Neural progenitor cell (in vitro differentiated cells): ENCODE results near the gene FSCB. TPM values are rescaled to one million over a fixed set of nuclear protein-coding genes. Genes with fewer than 3 reads are reported as not detected.

Source experiments
- DNase-seq: peaks from one replicate; pipeline ENCODE4 v3.0.0-alpha.2; 2016; ENCODE audit warnings: low spot score
- H2AFZ ChIP-seq: fragments of 200-600 bp; sonication (generic); replicated peaks from 2 replicates; pipeline ENCODE4 v1.6.1; 2016; ENCODE audit warnings: antibody characterized with exemption
- H3F3A ChIP-seq: fragments of 200-600 bp; sonication (generic); 2 replicates; pipeline ENCODE4 v1.6.1; 2016; ENCODE audit warnings: antibody characterized with exemption, low read depth
- H3K27ac ChIP-seq: fragments of 200-600 bp; sonication (generic); 2 replicates; pipeline ENCODE4 v1.5.1; 2016; ENCODE audit warnings: mild to moderate bottlenecking
- H3K27me3 ChIP-seq: fragments of 200-600 bp; sonication (generic); 2 replicates; pipeline ENCODE4 v1.6.1; 2016; ENCODE audit warnings: mild to moderate bottlenecking, moderate library complexity
- H3K36me3 ChIP-seq: fragments of 200-600 bp; sonication (generic); 2 replicates; pipeline ENCODE4 v1.5.1; 2016
- H3K4me1 ChIP-seq: fragments of 200-600 bp; sonication (generic); 2 replicates; pipeline ENCODE4 v1.6.1; 2016; ENCODE audit warnings: mixed run types
- H3K4me2 ChIP-seq: fragments of 200-600 bp; sonication (generic); 2 replicates; pipeline ENCODE4 v1.6.1; 2016
- H3K4me3 ChIP-seq: fragments of 200-600 bp; sonication (generic); 2 replicates; pipeline ENCODE4 v1.5.1; 2016
- H3K79me2 ChIP-seq: fragments of 200-600 bp; sonication (generic); 2 replicates; pipeline ENCODE4 v1.6.1; 2016; ENCODE audit warnings: low read depth
- H3K9ac ChIP-seq: fragments of 200-600 bp; sonication (generic); 2 replicates; pipeline ENCODE4 v1.6.1; 2016
- H3K9me3 ChIP-seq: fragments of 200-600 bp; sonication (generic); 2 replicates; pipeline ENCODE4 v1.5.1; 2016; ENCODE audit warnings: low read depth
- H4K20me1 ChIP-seq: fragments of 200-600 bp; sonication (generic); 2 replicates; pipeline ENCODE4 v1.6.1; 2016; ENCODE audit warnings: low read depth
- H3K27ac Mint-ChIP-seq: 3 replicates; pipeline ENCODE4 v1.8.0; 2021; ENCODE audit warnings: mixed read lengths
- H3K27me3 Mint-ChIP-seq: 2 replicates; pipeline ENCODE4 v1.8.0; 2022; ENCODE audit warnings: low read depth, mild to moderate bottlenecking, inconsistent platforms, moderate library complexity, mixed read lengths; ENCODE audit not compliant: insufficient read depth
- H3K36me3 Mint-ChIP-seq: 3 replicates; pipeline ENCODE4 v1.8.0; 2021; ENCODE audit warnings: mixed read lengths
- H3K4me1 Mint-ChIP-seq: 3 replicates; pipeline ENCODE4 v1.8.0; 2021; ENCODE audit warnings: mixed read lengths
- H3K4me3 Mint-ChIP-seq: 3 replicates; pipeline ENCODE4 v1.8.0; 2021; ENCODE audit warnings: mild to moderate bottlenecking, moderate library complexity, mixed read lengths
- H3K9me3 Mint-ChIP-seq: 3 replicates; pipeline ENCODE4 v1.8.0; 2020; ENCODE audit warnings: mixed read lengths
- EZH2 ChIP-seq: fragments of 200-600 bp; sonication (generic); IDR thresholded peaks from 2 replicates; pipeline ENCODE4 v1.6.1; 2017; ENCODE audit warnings: antibody characterized with exemption, mild to moderate bottlenecking, moderate library complexity
- EZH2phosphoT487 ChIP-seq: fragments of 200-600 bp; sonication (generic); IDR thresholded peaks from 2 replicates; pipeline ENCODE4 v1.6.1; 2017; ENCODE audit warnings: antibody characterized with exemption
- total RNA-seq: library from RNA; depleted of rRNA; stranded (reverse); fragments of >200 nt; gene quantifications from 2 replicates; pipeline ENCODE4 v1.2.3, GENCODE V29; 2015; ENCODE audit warnings: low replicate concordance
- TF ChIP-seq, protein P1 (sequence below): fragments of 200-600 bp; sonication (generic); IDR thresholded peaks from 2 replicates; pipeline ENCODE4 v1.5.1; 2017; ENCODE audit warnings: antibody characterized with exemption, mild to moderate bottlenecking

Gene FSCB
- total RNA-seq, 1 donor from 2014 or later, result not detected

DNA sequence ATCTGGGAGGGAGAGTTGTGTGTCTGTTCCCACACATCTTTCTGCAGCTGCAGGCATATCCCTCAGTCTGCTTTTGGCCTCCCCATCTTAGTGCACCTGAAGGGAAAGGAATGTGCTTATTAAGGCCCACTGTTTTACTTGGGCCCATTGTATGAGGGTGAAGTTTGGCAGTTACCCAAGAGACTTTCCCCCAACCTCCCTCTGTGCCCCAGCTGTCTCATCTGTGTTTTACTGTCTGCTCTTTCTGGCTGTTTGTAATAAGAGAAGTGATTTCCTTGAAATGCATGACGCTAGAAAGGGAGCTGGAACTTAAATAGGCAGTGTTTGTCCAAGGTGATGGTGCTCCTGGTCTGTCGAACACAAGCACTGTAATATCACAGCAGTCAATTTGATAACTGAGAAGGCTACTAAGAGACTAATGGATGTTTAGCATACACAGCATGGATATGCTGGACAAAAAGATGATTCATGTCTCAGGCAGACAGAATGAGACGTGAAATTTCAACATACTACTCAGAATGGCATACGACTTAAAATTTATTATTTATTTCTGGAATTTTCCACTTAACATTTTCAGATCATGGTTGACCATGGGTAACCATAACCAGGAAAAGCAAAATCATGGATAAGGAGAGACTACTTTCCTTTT is 43.6 kb downstream of the FSCB start:
- no peak overlapping the region for H3K4me3 ChIP-seq
- no peak overlapping the region for H3K27ac Mint-ChIP-seq
- no peaks in the 10 kb centered on the region for H3K36me3 ChIP-seq
- no peak for DNase-seq
- no peaks in the 10 kb centered on the region for H3K27me3 Mint-ChIP-seq
- H3K4me1 ChIP-seq, result no peaks in the 10 kb centered on the region
- H3F3A ChIP-seq, result no peaks in the 10 kb centered on the region
- no peaks in the 10 kb centered on the region for H3K27me3 ChIP-seq
- H3K9me3 Mint-ChIP-seq, result no peaks in the 10 kb centered on the region
- no peak overlapping the region for H3K9ac ChIP-seq
- H4K20me1 ChIP-seq, result no peaks in the 10 kb centered on the region
- no peaks in the 10 kb centered on the region for H3K79me2 ChIP-seq
- H3K9me3 ChIP-seq, result no peaks in the 10 kb centered on the region
- peak overlapping the region; percentile 26 for H2AFZ ChIP-seq
- no peak overlapping the region for H3K27ac ChIP-seq
- H3K36me3 Mint-ChIP-seq, result no peaks in the 10 kb centered on the region
- H3K4me1 Mint-ChIP-seq, result peaks cover 2% of the 10 kb centered on the region
- TF ChIP-seq, protein P1, sequence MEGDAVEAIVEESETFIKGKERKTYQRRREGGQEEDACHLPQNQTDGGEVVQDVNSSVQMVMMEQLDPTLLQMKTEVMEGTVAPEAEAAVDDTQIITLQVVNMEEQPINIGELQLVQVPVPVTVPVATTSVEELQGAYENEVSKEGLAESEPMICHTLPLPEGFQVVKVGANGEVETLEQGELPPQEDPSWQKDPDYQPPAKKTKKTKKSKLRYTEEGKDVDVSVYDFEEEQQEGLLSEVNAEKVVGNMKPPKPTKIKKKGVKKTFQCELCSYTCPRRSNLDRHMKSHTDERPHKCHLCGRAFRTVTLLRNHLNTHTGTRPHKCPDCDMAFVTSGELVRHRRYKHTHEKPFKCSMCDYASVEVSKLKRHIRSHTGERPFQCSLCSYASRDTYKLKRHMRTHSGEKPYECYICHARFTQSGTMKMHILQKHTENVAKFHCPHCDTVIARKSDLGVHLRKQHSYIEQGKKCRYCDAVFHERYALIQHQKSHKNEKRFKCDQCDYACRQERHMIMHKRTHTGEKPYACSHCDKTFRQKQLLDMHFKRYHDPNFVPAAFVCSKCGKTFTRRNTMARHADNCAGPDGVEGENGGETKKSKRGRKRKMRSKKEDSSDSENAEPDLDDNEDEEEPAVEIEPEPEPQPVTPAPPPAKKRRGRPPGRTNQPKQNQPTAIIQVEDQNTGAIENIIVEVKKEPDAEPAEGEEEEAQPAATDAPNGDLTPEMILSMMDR, result no peak
- no peak for TF ChIP-seq EZH2phosphoT487
- TF ChIP-seq EZH2, result no peak
- H3K4me3 Mint-ChIP-seq, result no peak overlapping the region
- no peak overlapping the region for H3K4me2 ChIP-seq

DNA sequence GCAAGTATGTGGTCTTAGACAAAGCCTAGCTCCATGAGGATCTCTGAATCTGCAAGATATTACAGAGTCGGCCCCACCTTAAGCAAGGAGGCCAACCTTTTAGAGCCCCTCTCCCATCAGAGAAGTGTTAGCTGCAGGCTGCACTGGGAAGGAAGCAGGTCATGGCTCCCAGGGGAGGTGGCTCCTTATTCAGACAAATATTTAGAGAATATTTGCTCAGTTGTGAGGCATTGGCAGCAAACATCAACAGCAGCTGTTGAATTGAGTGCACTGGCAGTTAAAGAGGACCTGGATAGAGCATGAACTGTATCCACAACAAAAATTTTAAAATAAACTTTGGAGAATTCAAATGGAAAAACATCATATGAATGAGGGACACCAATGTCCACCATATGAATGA is 44.7 kb downstream of the FSCB start:
- H3K4me2 ChIP-seq, result no peak overlapping the region
- Mint-ChIP-seq H3K27me3 (no peaks in the 10 kb centered on the region), H3K27ac (no peak overlapping the region), H3K4me3 (no peak overlapping the region), H3K9me3 (peaks cover 2% of the 10 kb centered on the region), H3K36me3 (no peaks in the 10 kb centered on the region), H3K4me1 (peaks cover 2% of the 10 kb centered on the region)
- no peaks in the 10 kb centered on the region for H3K9me3 ChIP-seq
- no peaks in the 10 kb centered on the region for H4K20me1 ChIP-seq
- H3K27ac ChIP-seq, result no peak overlapping the region
- H3K79me2 ChIP-seq, result no peaks in the 10 kb centered on the region
- TF ChIP-seq, protein P1, result no peak
- no peak for TF ChIP-seq EZH2phosphoT487
- TF ChIP-seq EZH2, result no peak
- H3F3A ChIP-seq, result no peaks in the 10 kb centered on the region
- H3K4me3 ChIP-seq, result no peak overlapping the region
- H3K4me1 ChIP-seq, result no peaks in the 10 kb centered on the region
- no peaks in the 10 kb centered on the region for H3K27me3 ChIP-seq
- H2AFZ ChIP-seq, result no peak overlapping the region
- no peaks in the 10 kb centered on the region for H3K36me3 ChIP-seq
- no peak for DNase-seq
- no peak overlapping the region for H3K9ac ChIP-seq

DNA sequence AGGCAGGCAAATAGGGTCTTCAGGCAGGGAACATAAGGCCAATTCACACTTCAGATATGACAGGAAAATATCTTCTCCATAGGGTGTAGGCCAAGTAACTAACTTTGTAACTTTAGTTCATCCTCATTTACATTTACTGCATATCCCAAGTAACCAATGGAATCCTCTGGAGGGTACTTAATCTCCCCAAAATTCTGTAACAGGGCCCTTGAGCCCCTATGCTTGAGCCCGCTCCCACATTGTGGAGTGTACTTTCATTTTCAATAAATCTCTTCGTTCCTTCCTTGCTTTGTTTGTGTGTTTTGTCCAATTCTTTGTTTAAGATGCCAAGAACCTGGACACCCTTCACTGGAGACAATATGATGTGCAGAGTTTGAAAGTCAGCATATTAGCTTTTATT is 45.3 kb downstream of the FSCB start:
- DNase-seq, result no peak
- Histone ChIP-seq H3K79me2 (no peaks in the 10 kb centered on the region), H3F3A (no peaks in the 10 kb centered on the region), H3K4me3 (no peak overlapping the region), H3K27me3 (no peaks in the 10 kb centered on the region), H2AFZ (no peak overlapping the region), H3K36me3 (no peaks in the 10 kb centered on the region), H3K4me2 (no peak overlapping the region), H4K20me1 (no peaks in the 10 kb centered on the region), H3K9ac (no peak overlapping the region), H3K9me3 (no peaks in the 10 kb centered on the region), H3K4me1 (no peaks in the 10 kb centered on the region), H3K27ac (no peak overlapping the region)
- no peak overlapping the region for H3K4me3 Mint-ChIP-seq
- peaks cover 4% of the 10 kb centered on the region for H3K9me3 Mint-ChIP-seq
- H3K36me3 Mint-ChIP-seq, result no peaks in the 10 kb centered on the region
- peaks cover 2% of the 10 kb centered on the region for H3K4me1 Mint-ChIP-seq
- H3K27ac Mint-ChIP-seq, result no peak overlapping the region
- no peaks in the 10 kb centered on the region for H3K27me3 Mint-ChIP-seq
- no peak for TF ChIP-seq EZH2
- no peak for TF ChIP-seq EZH2phosphoT487
- TF ChIP-seq, protein P1, result no peak
